ENCODE results near the gene ZDHHC14. TPM values are rescaled to one million over a fixed set of nuclear protein-coding genes. Genes with fewer than 3 reads are reported as not detected.

Gene ZDHHC14
- total RNA-seq, 1 experiment from 2014 or later: 1.7 TPM

- H3K23ac ChIP-seq (ENCODE audit: insufficient read length, low read depth, low read length): no peak overlapping the region
- no peak overlapping the region for H4K5ac ChIP-seq (ENCODE audit: insufficient read length, low read depth, low read length)
- H3K56ac ChIP-seq (ENCODE audit: insufficient read length, low read depth, low read length): no peak overlapping the region
- no peak overlapping the region for H3K18ac ChIP-seq (ENCODE audit: insufficient read length, low read depth, low read length)
- no peak overlapping the region for H3K27ac Mint-ChIP-seq
- H3K4me3 Mint-ChIP-seq: no peak overlapping the region
- H2BK20ac ChIP-seq (ENCODE audit: low read depth, low read length, poor library complexity, severe bottlenecking): no peak overlapping the region
- 0 out of 2 replicates have a peak, but pooled peaks cover 2% of the 10 kb centered on the region for H3K4me1 ChIP-seq (ENCODE audit: insufficient read depth, low read length)
- peaks cover 2% of the 10 kb centered on the region for H3K27me3 Mint-ChIP-seq (ENCODE audit: low read depth)
- no peaks in the 10 kb centered on the region for H3K79me1 ChIP-seq (ENCODE audit: insufficient read depth, low read depth, low read length, poor library complexity, severe bottlenecking)
- H4K20me1 ChIP-seq (ENCODE audit: control insufficient read depth, insufficient read depth, insufficient read length): no peaks in the 10 kb centered on the region
- no peaks in the 10 kb centered on the region for H3K23me2 ChIP-seq (ENCODE audit: insufficient read length, low read depth, low read length, poor library complexity, severe bottlenecking)
- H3K14ac ChIP-seq (ENCODE audit: insufficient read depth, low read length): no peak overlapping the region
- no peak for DNase-seq
- peaks cover 6 to 12% of the 10 kb centered on the region in 2 experiments for H3K4me1 Mint-ChIP-seq
- no peak overlapping the region for H2BK120ac ChIP-seq (ENCODE audit: low read depth, low read length, poor library complexity, severe bottlenecking)
- peaks cover 0 to 4% (median 4%) of the 10 kb centered on the region in 3 experiments; a peak in 3 of 7 replicates for H3K36me3 Mint-ChIP-seq (ENCODE audit: insufficient read depth in 1 of 3, low read depth in 3 of 3)
- peaks cover 0 to 3% of the 10 kb centered on the region in 2 experiments; a peak in 1 of 5 replicates for H3K9me3 Mint-ChIP-seq
- H3K27me3 ChIP-seq (ENCODE audit: insufficient read depth, low read length): no peaks in the 10 kb centered on the region
- H2AFZ ChIP-seq (ENCODE audit: low read length): no peak overlapping the region
- no peak overlapping the region for H4K91ac ChIP-seq (ENCODE audit: insufficient read length, low read depth, low read length)
- H3K9me3 ChIP-seq (ENCODE audit: control insufficient read depth, low read depth, low read length): no peaks in the 10 kb centered on the region
- H4K8ac ChIP-seq (replicated peaks; ENCODE audit: insufficient read length, low read depth, low read length): no peak overlapping the region
- H3K9ac ChIP-seq (ENCODE audit: extremely low read depth, insufficient read length, low read length): no peak overlapping the region
- H3K4me2 ChIP-seq (ENCODE audit: insufficient read depth, insufficient read length, low read length): no peak overlapping the region
- H2AK5ac ChIP-seq (ENCODE audit: insufficient read length, low read length): no peak overlapping the region
- no CpG with 5 or more reads among the region's 1 CpG for WGBS (ENCODE audit: extremely low coverage, insufficient read length, low lambda C conversion rate)
- no peak overlapping the region for H3K4ac ChIP-seq (ENCODE audit: low read depth, low read length)
- no peak overlapping the region for H3T11ph ChIP-seq (ENCODE audit: low read length)
- TF ChIP-seq, protein P1, sequence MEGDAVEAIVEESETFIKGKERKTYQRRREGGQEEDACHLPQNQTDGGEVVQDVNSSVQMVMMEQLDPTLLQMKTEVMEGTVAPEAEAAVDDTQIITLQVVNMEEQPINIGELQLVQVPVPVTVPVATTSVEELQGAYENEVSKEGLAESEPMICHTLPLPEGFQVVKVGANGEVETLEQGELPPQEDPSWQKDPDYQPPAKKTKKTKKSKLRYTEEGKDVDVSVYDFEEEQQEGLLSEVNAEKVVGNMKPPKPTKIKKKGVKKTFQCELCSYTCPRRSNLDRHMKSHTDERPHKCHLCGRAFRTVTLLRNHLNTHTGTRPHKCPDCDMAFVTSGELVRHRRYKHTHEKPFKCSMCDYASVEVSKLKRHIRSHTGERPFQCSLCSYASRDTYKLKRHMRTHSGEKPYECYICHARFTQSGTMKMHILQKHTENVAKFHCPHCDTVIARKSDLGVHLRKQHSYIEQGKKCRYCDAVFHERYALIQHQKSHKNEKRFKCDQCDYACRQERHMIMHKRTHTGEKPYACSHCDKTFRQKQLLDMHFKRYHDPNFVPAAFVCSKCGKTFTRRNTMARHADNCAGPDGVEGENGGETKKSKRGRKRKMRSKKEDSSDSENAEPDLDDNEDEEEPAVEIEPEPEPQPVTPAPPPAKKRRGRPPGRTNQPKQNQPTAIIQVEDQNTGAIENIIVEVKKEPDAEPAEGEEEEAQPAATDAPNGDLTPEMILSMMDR (conservative IDR thresholded peaks at IDR 0.05): no peak
- H2BK15ac ChIP-seq (ENCODE audit: low read depth, low read length): no peak overlapping the region
- no peak overlapping the region for H3K27ac ChIP-seq (ENCODE audit: insufficient read length, low read depth, low read length)
- no peak overlapping the region for H2BK12ac ChIP-seq (ENCODE audit: insufficient read length, low read depth, low read length)
- no peak overlapping the region for H2BK5ac ChIP-seq (ENCODE audit: insufficient read length, low read length)
- H3K79me2 ChIP-seq (ENCODE audit: insufficient read depth, low read length): no peaks in the 10 kb centered on the region
These were observed 30.4 kb downstream of the ZDHHC14 start for GRCh38 chr6:157411368-157411767.

Measured in H9 (cell line).